Ovary (tissue), 3 donors: Measurements from ENCODE around the gene MGP.

Experiments
- EP300 ChIP-seq: sonication (generic); formaldehyde crosslinking; IDR thresholded peaks from one replicate; pipeline ENCODE4 v1.6.1; 2017; ENCODE audit warnings: antibody characterized with exemption
- POLR2A ChIP-seq: fragments of 450-650 bp; IDR thresholded peaks from one replicate; pipeline ENCODE4 v1.6.1; 2017; ENCODE audit warnings: antibody characterized with exemption, mild to moderate bottlenecking, moderate library complexity
- TF ChIP-seq, protein P1 (sequence below), 3 donors: fragments of 450-650 bp in 2 of 3; fragments of 200-600 bp in 1 of 3; IDR thresholded peaks; one replicate each; pipeline versions ENCODE4 v1.5.1 to v1.8.0; 2016 to 2022; ENCODE audit warnings: antibody characterized with exemption in 3 of 3, mild to moderate bottlenecking in 1 of 3
- donor health status: DM: no; HTN: no; CAD: no.

DNA sequence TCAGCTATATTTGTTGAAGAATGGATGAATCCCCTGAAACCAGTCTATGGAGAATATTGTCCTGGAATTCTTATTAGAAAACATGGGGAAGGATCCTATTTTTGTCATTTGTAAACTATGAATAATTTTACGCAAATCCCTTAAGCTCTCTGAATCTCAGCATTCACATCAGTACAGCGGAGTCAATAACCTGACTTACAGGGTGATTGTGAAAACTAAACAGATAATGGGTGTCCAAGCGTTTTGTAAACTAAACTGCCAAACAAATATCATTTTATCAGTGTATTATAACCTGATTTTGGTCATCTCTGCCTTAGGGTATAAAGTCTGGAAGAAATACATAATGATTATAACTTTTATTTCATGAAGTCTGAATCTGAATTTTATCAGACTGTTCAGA is 52.3 kb downstream of the MGP start:
- TF ChIP-seq, protein P1, sequence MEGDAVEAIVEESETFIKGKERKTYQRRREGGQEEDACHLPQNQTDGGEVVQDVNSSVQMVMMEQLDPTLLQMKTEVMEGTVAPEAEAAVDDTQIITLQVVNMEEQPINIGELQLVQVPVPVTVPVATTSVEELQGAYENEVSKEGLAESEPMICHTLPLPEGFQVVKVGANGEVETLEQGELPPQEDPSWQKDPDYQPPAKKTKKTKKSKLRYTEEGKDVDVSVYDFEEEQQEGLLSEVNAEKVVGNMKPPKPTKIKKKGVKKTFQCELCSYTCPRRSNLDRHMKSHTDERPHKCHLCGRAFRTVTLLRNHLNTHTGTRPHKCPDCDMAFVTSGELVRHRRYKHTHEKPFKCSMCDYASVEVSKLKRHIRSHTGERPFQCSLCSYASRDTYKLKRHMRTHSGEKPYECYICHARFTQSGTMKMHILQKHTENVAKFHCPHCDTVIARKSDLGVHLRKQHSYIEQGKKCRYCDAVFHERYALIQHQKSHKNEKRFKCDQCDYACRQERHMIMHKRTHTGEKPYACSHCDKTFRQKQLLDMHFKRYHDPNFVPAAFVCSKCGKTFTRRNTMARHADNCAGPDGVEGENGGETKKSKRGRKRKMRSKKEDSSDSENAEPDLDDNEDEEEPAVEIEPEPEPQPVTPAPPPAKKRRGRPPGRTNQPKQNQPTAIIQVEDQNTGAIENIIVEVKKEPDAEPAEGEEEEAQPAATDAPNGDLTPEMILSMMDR (IDR thresholded peaks at IDR 0.05) = no peak
- TF ChIP-seq POLR2A (no peak), EP300 (no peak)
